B cell (primary cell): ENCODE measurements around the gene GASK1A. TPM values are rescaled to one million over a fixed set of nuclear protein-coding genes. Genes with fewer than 3 reads are reported as not detected.

ENCODE experiments used
- ATAC-seq: fragments of 200-7000 bp; cut with Tn5 transposase; one replicate; pipeline ENCODE4 v1.10.0; 2021; ENCODE audit warnings: low read depth, mild to moderate bottlenecking, moderate number of reproducible peaks, moderate library complexity
- CTCF ChIA-PET: fragments of 350-600 bp; sonication (Branson Sonifier 250); formaldehyde crosslinking; loops from one replicate; lab custom pipeline; 2021; ENCODE audit warnings: antibody characterized with exemption, inconsistent platforms; lab: Charles Lee
- POLR2A ChIA-PET: fragments of 350-600 bp; sonication (Branson Sonifier 250); formaldehyde crosslinking; loops from one replicate; lab custom pipeline; 2021; ENCODE audit warnings: antibody characterized with exemption; lab: Charles Lee
- DNase-seq: peaks from one replicate; pipeline ENCODE4 v3.0.0; 2013
- H2AFZ ChIP-seq: 2 replicates; pipeline ENCODE4 v1.6.1; 2012; ENCODE audit warnings: mild to moderate bottlenecking, low read depth, low read length; ENCODE audit not compliant: insufficient read depth, poor library complexity, severe bottlenecking
- H3K27ac ChIP-seq, 2 donors: 1 replicate in 1 of 2; 2 replicates in 1 of 2; pipeline ENCODE4 v1.5.1; 2012 to 2013; ENCODE audit warnings: low read length in 2 of 2, mild to moderate bottlenecking in 2 of 2, moderate library complexity in 1 of 2
- H3K27me3 ChIP-seq, 4 experiments: fragments of 200-600 bp in 1 of 4; sonication (generic) in 1 of 4; replicated peaks in 1 of 4; 1 replicate in 2 of 4; 2 replicates in 2 of 4; pipeline versions ENCODE4 v1.6.1 to v1.7.0; 2013 to 2016; ENCODE audit warnings: low read length in 3 of 4, mild to moderate bottlenecking in 2 of 4, mixed read lengths in 1 of 4, moderate library complexity in 1 of 4; ENCODE audit not compliant: insufficient read depth in 4 of 4, control insufficient read depth in 3 of 4; ENCODE audit errors: control extremely low read depth in 1 of 4
- H3K36me3 ChIP-seq, 2 experiments: replicated peaks in 1 of 2; 1 replicate in 1 of 2; 2 replicates in 1 of 2; pipeline versions ENCODE4 v1.6.1 to v1.7.1; 2013; ENCODE audit warnings: low read length in 1 of 2; ENCODE audit not compliant: insufficient read depth in 2 of 2, control insufficient read depth in 1 of 2; ENCODE audit errors: control extremely low read depth in 1 of 2, extremely low read depth in 1 of 2
- H3K4me1 ChIP-seq, 2 donors: fragments of 200-600 bp in 1 of 2; sonication (generic) in 1 of 2; 1 replicate in 1 of 2; 2 replicates in 1 of 2; pipeline versions ENCODE4 v1.5.1 to v1.6.1; 2013 to 2017; ENCODE audit warnings: low read length in 2 of 2; ENCODE audit not compliant: control insufficient read depth in 2 of 2, insufficient read depth in 2 of 2
- H3K4me2 ChIP-seq: replicated peaks from 2 replicates; pipeline ENCODE3; 2012; ENCODE audit warnings: mild to moderate bottlenecking, low read depth, low read length; ENCODE audit not compliant: poor library complexity, severe bottlenecking
- H3K4me3 ChIP-seq, 5 experiments: fragments of 200-600 bp in 1 of 5; sonication (generic) in 1 of 5; 1 replicate in 3 of 5; 2 replicates in 2 of 5; pipeline versions ENCODE4 v1.5.1 to v1.7.0; 2011 to 2016; ENCODE audit warnings: low read length in 4 of 5, mild to moderate bottlenecking in 4 of 5, low read depth in 2 of 5, control low read depth in 1 of 5, moderate library complexity in 1 of 5; ENCODE audit not compliant: insufficient read depth in 1 of 5; ENCODE audit errors: control extremely low read depth in 1 of 5, extremely low read depth in 1 of 5
- H3K79me2 ChIP-seq: fragments of 200-600 bp; sonication (generic); one replicate; pipeline ENCODE4 v1.6.0; 2016; ENCODE audit warnings: low read length; ENCODE audit not compliant: control insufficient read depth, insufficient read depth
- H3K9ac ChIP-seq: fragments of 200-600 bp; sonication (generic); 2 replicates; pipeline ENCODE4 v1.6.1; 2017; ENCODE audit warnings: mild to moderate bottlenecking, low read length, moderate library complexity
- H3K9me3 ChIP-seq, 3 donors: one replicate each; pipeline versions ENCODE4 v1.6.1 to v1.7.1; 2013; ENCODE audit warnings: low read length in 2 of 3; ENCODE audit not compliant: control insufficient read depth in 2 of 3, insufficient read depth in 1 of 3; ENCODE audit errors: control extremely low read depth in 1 of 3
- H4K20me1 ChIP-seq: 2 replicates; pipeline ENCODE4 v1.6.0; 2012; ENCODE audit warnings: mild to moderate bottlenecking, low read length; ENCODE audit not compliant: insufficient read depth, control insufficient read depth, poor library complexity, severe bottlenecking
- H3K27ac Mint-ChIP-seq: one replicate; pipeline ENCODE4 v1.8.0; 2021; ENCODE audit warnings: mixed read lengths
- H3K27me3 Mint-ChIP-seq: one replicate; pipeline ENCODE4 v1.8.0; 2021; ENCODE audit warnings: mixed read lengths
- H3K4me1 Mint-ChIP-seq: one replicate; pipeline ENCODE4 v1.8.0; 2021; ENCODE audit warnings: mixed read lengths
- H3K4me3 Mint-ChIP-seq: one replicate; pipeline ENCODE4 v1.8.0; 2021; ENCODE audit warnings: mixed read lengths
- H3K9me3 Mint-ChIP-seq: one replicate; pipeline ENCODE4 v1.8.0; 2022; ENCODE audit warnings: mixed read lengths; ENCODE audit not compliant: insufficient read depth
- EZH2 ChIP-seq: IDR thresholded peaks from 2 replicates; pipeline ENCODE4 v1.6.1; 2012; ENCODE audit warnings: borderline replicate concordance, low read depth, mild to moderate bottlenecking, moderate library complexity, low read length; ENCODE audit not compliant: insufficient read depth, poor library complexity, severe bottlenecking
- WGBS: methylation state at CpG from one replicate; pipeline ENCODE4 v1.1.5; 2013; ENCODE audit warnings: missing lambda C conversion rate; ENCODE audit not compliant: insufficient coverage; 5-methylcytosine and 5-hydroxymethylcytosine counted together
- intact Hi-C: fragments of 100-400 bp; cut with micrococcal nuclease; formaldehyde crosslinking; loops from one replicate; pipeline ENCODE4 v1.10.0; 2022
- polyA plus RNA-seq: library from polyadenylated mRNA; depleted of rRNA; stranded (reverse); fragments of >200 nt; gene quantifications from 2 replicates; pipeline ENCODE4 v1.2.3, GENCODE V29; 2012
- total RNA-seq, 2 donors: library from RNA; stranded (reverse); fragments of 120-200 nt in 1 of 2; gene quantifications; 1 replicate in 1 of 2; 2 replicates in 1 of 2; pipeline versions ENCODE4 v1.2.3 to v1.2.4, GENCODE V29; 2013 to 2022
- TF ChIP-seq, protein P1 (sequence below): fragments of 200-600 bp; IDR thresholded peaks from one replicate; pipeline ENCODE4 v1.8.0; 2022; ENCODE audit warnings: antibody characterized with exemption, mild to moderate bottlenecking

The GASK1A gene
- total and polyA plus RNA-seq, 2 donors (not counting 1 experiment from before 2014, with no cell fraction given): not detected

DNA sequence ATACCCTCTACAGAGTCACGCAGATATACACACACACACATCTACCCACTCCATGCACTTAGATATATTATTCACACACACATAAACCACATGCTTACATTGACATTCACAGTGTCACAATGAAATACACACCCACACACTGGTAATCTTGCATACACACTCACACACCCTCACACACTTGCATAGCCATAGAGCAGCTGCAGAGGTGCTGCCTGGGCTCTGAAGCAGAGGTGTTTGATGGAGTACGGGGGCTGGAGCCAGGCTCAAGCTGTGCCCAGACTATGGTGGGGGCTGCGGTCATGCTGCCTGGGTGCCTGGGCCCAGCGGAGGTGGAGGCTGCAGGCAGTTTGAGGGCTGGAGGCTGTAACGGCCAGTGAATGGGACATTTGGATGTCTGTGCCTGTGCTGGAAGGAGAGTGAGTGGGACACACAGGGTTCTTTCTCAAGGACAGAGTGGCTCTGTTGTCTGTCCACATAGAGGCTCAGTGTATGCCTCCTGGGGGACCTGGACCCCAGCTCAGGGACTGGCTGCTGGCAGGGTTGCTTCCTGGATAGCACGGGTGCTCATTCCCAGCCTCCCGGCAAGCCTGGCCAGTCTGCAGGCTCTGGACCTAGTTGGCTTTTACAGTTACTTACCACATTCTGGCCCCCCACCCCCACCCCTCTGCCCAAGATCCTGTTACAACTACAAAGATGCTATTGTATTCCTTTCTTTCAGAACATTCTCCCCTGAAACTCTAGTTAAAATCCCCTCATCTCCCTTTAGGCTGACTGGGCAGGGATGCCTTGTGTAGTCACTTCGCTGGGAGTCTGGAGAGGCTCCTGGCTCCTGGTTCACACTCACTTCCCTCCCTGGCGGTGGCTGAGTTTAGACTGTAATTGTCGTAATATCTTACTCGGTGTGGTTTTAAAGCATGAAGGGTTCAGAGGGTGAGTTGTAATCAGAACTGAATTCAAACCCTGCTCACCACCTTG is 12.5 kb downstream of the GASK1A start:
- no peaks in the 10 kb centered on the region for H3K9me3 ChIP-seq
- no peaks in the 10 kb centered on the region for H3K79me2 ChIP-seq
- WGBS: 96% methylated on average over 7 of the region's 11 CpGs
- Mint-ChIP-seq H3K4me1 (no peaks in the 10 kb centered on the region), H3K27ac (no peak overlapping the region), H3K4me3 (no peak overlapping the region), H3K27me3 (peaks cover 21% of the 10 kb centered on the region), H3K9me3 (no peaks in the 10 kb centered on the region)
- H3K4me2 ChIP-seq: no peak overlapping the region
- H3K27me3 ChIP-seq: no peaks in the 10 kb centered on the region
- ChIA-PET CTCF (no interaction called here), POLR2A (no interaction called here)
- TF ChIP-seq, protein P1, sequence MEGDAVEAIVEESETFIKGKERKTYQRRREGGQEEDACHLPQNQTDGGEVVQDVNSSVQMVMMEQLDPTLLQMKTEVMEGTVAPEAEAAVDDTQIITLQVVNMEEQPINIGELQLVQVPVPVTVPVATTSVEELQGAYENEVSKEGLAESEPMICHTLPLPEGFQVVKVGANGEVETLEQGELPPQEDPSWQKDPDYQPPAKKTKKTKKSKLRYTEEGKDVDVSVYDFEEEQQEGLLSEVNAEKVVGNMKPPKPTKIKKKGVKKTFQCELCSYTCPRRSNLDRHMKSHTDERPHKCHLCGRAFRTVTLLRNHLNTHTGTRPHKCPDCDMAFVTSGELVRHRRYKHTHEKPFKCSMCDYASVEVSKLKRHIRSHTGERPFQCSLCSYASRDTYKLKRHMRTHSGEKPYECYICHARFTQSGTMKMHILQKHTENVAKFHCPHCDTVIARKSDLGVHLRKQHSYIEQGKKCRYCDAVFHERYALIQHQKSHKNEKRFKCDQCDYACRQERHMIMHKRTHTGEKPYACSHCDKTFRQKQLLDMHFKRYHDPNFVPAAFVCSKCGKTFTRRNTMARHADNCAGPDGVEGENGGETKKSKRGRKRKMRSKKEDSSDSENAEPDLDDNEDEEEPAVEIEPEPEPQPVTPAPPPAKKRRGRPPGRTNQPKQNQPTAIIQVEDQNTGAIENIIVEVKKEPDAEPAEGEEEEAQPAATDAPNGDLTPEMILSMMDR: no peak
- TF ChIP-seq EZH2: no peak
- intact Hi-C loops: no loop called here
- H4K20me1 ChIP-seq: no peaks in the 10 kb centered on the region
- H2AFZ ChIP-seq: no peak overlapping the region
- H3K9ac ChIP-seq: no peak overlapping the region
- H3K27ac ChIP-seq: no peak overlapping the region
- H3K4me1 ChIP-seq: no peaks in the 10 kb centered on the region
- DNase-seq (no peak), ATAC-seq (no peak)
- H3K4me3 ChIP-seq: no peak overlapping the region
- H3K36me3 ChIP-seq: no peaks in the 10 kb centered on the region

DNA sequence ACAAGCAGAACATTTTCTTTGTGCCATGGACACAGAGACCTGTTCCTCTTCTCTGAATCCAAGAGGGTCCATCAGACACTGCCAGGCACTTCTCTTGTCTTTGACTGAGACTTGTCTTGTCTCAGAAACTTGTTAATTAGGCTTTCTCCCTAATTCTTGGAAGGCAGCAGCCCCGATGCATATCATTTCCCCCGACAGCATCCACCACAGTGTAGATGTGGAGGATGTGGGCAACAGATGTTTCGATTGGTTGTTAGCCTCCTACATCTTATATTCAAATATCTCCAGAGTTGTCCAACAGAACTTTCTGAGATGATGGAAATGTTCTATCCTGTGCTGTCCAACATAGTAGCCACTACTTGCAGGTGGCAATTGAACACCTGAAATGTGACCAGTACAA is 15.5 kb downstream of the GASK1A start:
- H3K9ac ChIP-seq: no peak overlapping the region
- no peak overlapping the region for H3K4me2 ChIP-seq
- intact Hi-C loops: no loop called here
- ChIA-PET POLR2A (no interaction called here), CTCF (no interaction called here)
- H3K4me1 Mint-ChIP-seq: no peaks in the 10 kb centered on the region
- peaks cover 7% of the 10 kb centered on the region for H3K27me3 Mint-ChIP-seq
- H3K79me2 ChIP-seq: no peaks in the 10 kb centered on the region
- no peak overlapping the region for H3K4me3 Mint-ChIP-seq
- H2AFZ ChIP-seq: no peak overlapping the region
- no peak for TF ChIP-seq EZH2
- TF ChIP-seq, protein P1: no peak
- DNase-seq: no peak
- no peaks in the 10 kb centered on the region for H3K9me3 Mint-ChIP-seq
- no peak overlapping the region for H3K4me3 ChIP-seq
- H4K20me1 ChIP-seq: no peaks in the 10 kb centered on the region
- H3K27ac Mint-ChIP-seq: no peak overlapping the region
- no CpG with 5 or more reads among the region's 3 CpGs for WGBS
- H3K27me3 ChIP-seq: no peaks in the 10 kb centered on the region
- no peaks in the 10 kb centered on the region for H3K36me3 ChIP-seq
- H3K9me3 ChIP-seq: no peaks in the 10 kb centered on the region
- no peak overlapping the region for H3K27ac ChIP-seq
- no peak for ATAC-seq
- no peaks in the 10 kb centered on the region for H3K4me1 ChIP-seq
